ENCODE measurements around the gene NHLRC2. TPM values are rescaled to one million over a fixed set of nuclear protein-coding genes. Genes with fewer than 3 reads are reported as not detected.

The NHLRC2 gene
- total RNA-seq, 1 experiment from 2014 or later: 56.3 TPM

DNA sequence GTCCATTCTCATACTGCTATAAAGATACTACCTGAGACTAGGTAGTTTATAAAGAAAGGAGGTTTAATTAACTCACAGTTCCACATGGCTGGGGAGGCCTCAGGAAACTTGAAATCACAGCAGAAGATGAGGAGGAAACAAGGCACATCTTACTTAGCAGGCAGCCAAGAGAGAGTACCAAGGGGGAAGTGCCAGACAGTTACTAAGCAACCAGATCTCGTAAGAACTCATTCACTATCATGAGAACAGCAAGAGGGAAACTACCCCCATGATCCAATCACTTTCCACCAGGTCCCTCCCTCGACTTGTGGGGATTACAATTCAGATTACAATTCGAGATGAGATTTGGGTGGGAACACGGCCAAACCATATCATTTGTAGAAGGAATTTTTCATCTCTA lies 36.3 kb downstream of the NHLRC2 start:
- no peaks in the 10 kb centered on the region for H3K9me3 ChIP-seq (ENCODE audit: control insufficient read depth in 1 of 2, insufficient read depth in 1 of 2, low read depth in 1 of 2, low read length in 2 of 2)
- ChIA-PET POLR2A (no interaction called here), RAD21 (ENCODE audit: low non-redundant PET in 1 of 2, low total read pairs in 2 of 2, uncharacterized antibody in 2 of 2, unreplicated experiment in 2 of 2) (no interaction called here), CTCF (no interaction called here)
- no peaks in the 10 kb centered on the region; the same call in 1 of the 2 replicates for H3K79me2 ChIP-seq (ENCODE audit: insufficient read depth, low read length)
- DNase-seq (ENCODE audit: low read depth, low spot score) (no peak), ATAC-seq (no peak)
- no TSS peak for BruUV-seq (replicated peaks)
- H3K27ac ChIP-seq (ENCODE audit: low read depth, low read length): no peak overlapping the region
- no peak overlapping the region for H2AFZ ChIP-seq (ENCODE audit: low read depth, low read length, poor library complexity, severe bottlenecking)
- no peak overlapping the region for H3K9ac ChIP-seq (ENCODE audit: low read length)
- H3K4me2 ChIP-seq (ENCODE audit: low read length): no peak overlapping the region
- TF ChIP-seq POLR2A (IDR thresholded peaks at IDR 0.05; ENCODE audit: borderline replicate concordance, extremely low read depth, insufficient read depth, insufficient read length): no peak
- TF ChIP-seq CEBPB (IDR thresholded peaks at IDR 0.05; ENCODE audit: low read depth): no peak
- no peak for TF ChIP-seq ZFX (IDR thresholded peaks at IDR 0.05)
- TF ChIP-seq EGR1 (IDR thresholded peaks at IDR 0.05; ENCODE audit: low read depth): no peak
- no peak for TF ChIP-seq EZH2 (IDR thresholded peaks at IDR 0.05)
- TF ChIP-seq, protein P1, sequence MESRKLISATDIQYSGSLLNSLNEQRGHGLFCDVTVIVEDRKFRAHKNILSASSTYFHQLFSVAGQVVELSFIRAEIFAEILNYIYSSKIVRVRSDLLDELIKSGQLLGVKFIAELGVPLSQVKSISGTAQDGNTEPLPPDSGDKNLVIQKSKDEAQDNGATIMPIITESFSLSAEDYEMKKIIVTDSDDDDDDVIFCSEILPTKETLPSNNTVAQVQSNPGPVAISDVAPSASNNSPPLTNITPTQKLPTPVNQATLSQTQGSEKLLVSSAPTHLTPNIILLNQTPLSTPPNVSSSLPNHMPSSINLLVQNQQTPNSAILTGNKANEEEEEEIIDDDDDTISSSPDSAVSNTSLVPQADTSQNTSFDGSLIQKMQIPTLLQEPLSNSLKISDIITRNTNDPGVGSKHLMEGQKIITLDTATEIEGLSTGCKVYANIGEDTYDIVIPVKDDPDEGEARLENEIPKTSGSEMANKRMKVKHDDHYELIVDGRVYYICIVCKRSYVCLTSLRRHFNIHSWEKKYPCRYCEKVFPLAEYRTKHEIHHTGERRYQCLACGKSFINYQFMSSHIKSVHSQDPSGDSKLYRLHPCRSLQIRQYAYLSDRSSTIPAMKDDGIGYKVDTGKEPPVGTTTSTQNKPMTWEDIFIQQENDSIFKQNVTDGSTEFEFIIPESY (IDR thresholded peaks at IDR 0.05; ENCODE audit: extremely low read depth, insufficient replicate concordance, low read length): no peak
- TF ChIP-seq, protein P2, sequence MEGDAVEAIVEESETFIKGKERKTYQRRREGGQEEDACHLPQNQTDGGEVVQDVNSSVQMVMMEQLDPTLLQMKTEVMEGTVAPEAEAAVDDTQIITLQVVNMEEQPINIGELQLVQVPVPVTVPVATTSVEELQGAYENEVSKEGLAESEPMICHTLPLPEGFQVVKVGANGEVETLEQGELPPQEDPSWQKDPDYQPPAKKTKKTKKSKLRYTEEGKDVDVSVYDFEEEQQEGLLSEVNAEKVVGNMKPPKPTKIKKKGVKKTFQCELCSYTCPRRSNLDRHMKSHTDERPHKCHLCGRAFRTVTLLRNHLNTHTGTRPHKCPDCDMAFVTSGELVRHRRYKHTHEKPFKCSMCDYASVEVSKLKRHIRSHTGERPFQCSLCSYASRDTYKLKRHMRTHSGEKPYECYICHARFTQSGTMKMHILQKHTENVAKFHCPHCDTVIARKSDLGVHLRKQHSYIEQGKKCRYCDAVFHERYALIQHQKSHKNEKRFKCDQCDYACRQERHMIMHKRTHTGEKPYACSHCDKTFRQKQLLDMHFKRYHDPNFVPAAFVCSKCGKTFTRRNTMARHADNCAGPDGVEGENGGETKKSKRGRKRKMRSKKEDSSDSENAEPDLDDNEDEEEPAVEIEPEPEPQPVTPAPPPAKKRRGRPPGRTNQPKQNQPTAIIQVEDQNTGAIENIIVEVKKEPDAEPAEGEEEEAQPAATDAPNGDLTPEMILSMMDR (IDR thresholded peaks at IDR 0.05 in 2 of 3, conservative IDR thresholded peaks at IDR 0.05 in 1 of 3; ENCODE audit: borderline replicate concordance in 1 of 3, insufficient read depth in 1 of 3, low read depth in 2 of 3, low read length in 2 of 3): no peak
- TF ChIP-seq ELF1 (IDR thresholded peaks at IDR 0.05; ENCODE audit: borderline replicate concordance, low read depth): no peak
- TF ChIP-seq, protein P3, sequence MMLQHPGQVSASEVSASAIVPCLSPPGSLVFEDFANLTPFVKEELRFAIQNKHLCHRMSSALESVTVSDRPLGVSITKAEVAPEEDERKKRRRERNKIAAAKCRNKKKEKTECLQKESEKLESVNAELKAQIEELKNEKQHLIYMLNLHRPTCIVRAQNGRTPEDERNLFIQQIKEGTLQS (IDR thresholded peaks at IDR 0.05): no peak
- H3K4me3 ChIP-seq (replicated peaks in 1 of 2; ENCODE audit: low read depth in 1 of 2, low read length in 2 of 2): no peak overlapping the region
- H3K27me3 ChIP-seq (ENCODE audit: insufficient read depth, low read length): no peaks in the 10 kb centered on the region
- intact Hi-C loops (cut with micrococcal nuclease): no loop called here
- H4K20me1 ChIP-seq (ENCODE audit: insufficient read depth): peaks cover 3% of the 10 kb centered on the region; the same call in 1 of the 2 replicates
- peaks cover 7 to 9% of the 10 kb centered on the region in 2 experiments; a peak in 2 of 4 replicates for H3K36me3 ChIP-seq (ENCODE audit: control insufficient read depth in 1 of 2, insufficient read depth in 2 of 2, low read length in 2 of 2)
- 0 out of 4 replicates have a peak, but pooled peaks cover 0 to 2% of the 10 kb centered on the region in 2 experiments for H3K4me1 ChIP-seq (ENCODE audit: control insufficient read depth in 1 of 2, insufficient read depth in 2 of 2, low read length in 2 of 2)
- H3K9me2 ChIP-seq (ENCODE audit: insufficient read depth): no peaks in the 10 kb centered on the region

Measured in HCT116 (cell line).